Omental fat pad (tissue), 4 donors: ENCODE results near the gene MRPL39. TPM values are rescaled to one million over a fixed set of nuclear protein-coding genes. Genes with fewer than 3 reads are reported as not detected.
A peak's percentile ranks its signal among the peaks of the same experiment; 100 is the strongest.

ENCODE experiments used
- ATAC-seq: fragments of 150-250 bp; one replicate; pipeline ENCODE4 v1.9.1; 2016; ENCODE audit warnings: mild to moderate bottlenecking, moderate library complexity; ENCODE audit not compliant: low FRiP score
- DNase-seq: peaks from one replicate; pipeline ENCODE4 v3.0.0-alpha.2; 2019; ENCODE audit warnings: low spot score
- CTCF ChIP-seq, 3 donors: fragments of 450-650 bp; IDR thresholded peaks; one replicate each; pipeline ENCODE4 v1.5.1; 2016 to 2017; ENCODE audit warnings: antibody characterized with exemption in 3 of 3, mild to moderate bottlenecking in 3 of 3, moderate library complexity in 2 of 3
- total RNA-seq, 4 donors: library from RNA; depleted of rRNA; stranded (reverse); fragments of >200 nt; gene quantifications; one replicate each; pipeline ENCODE4 v1.1.0, GENCODE V29; 2016

Gene MRPL39
- total RNA-seq, 4 donors from 2014 or later: 14.2 to 18.6 (median 14.9) TPM

- DNase-seq (no peak), ATAC-seq (no peak)
- no peak for TF ChIP-seq CTCF (IDR thresholded peaks at IDR 0.05)
Observed at GRCh38 chr21:25614441-25614840, 7.2 kb upstream of the MRPL39 start.

GRCh38 chr21:25608044-25608737, 910 bp upstream of the MRPL39 start:
- ATAC-seq: peak; percentile 91
- peak in 1 of 3 donors; percentile 65 for TF ChIP-seq CTCF (IDR thresholded peaks at IDR 0.05)

GRCh38 chr21:25589887-25590286, 17.4 kb downstream of the MRPL39 start:
- no peak for TF ChIP-seq CTCF (IDR thresholded peaks at IDR 0.05)
- ATAC-seq: no peak
- no peak for DNase-seq

More at GRCh38 chr21:25608044-25608737, 910 bp upstream of the MRPL39 start:
- peak; percentile 58 for DNase-seq

DNA sequence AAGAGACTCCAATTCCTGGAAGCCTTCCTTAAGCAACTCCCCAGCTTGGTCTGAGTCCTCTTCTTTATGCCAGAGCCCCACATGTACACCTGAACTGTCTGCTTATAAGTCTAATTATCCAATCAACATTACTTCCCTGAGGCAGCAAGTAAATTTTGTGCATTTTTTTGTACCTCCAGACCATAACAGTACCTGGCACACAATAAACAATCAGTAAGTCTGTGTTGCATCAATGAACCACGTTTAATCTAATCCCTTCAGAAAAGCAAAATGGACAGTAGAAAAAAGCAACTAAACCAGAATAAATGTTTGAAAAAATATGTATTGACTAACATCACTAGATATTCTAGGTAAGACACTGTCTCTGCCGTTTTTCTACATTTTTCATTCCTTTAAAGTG, 20.5 kb downstream of the MRPL39 start:
- no peak for TF ChIP-seq CTCF (IDR thresholded peaks at IDR 0.05)
- DNase-seq (no peak), ATAC-seq (no peak)

DNA sequence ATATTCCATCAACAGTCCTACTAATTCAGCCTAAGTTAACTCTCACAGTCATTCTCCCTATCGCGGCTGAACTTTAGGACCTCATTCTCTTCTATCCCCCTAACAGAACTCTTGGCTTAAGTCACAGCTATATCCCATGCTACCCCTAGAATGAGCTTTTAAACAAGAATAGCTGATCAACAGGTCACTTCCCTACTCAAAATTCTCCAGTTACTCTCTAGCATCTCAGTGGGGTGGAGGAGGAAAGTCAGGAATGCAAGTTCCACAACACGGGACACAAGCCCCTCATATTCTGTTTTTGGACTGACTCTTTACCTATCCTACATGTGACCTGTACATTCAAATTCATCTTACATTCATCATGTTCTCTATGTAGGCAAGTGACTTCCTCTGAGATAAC, 21.0 kb downstream of the MRPL39 start:
- no peak for ATAC-seq
- TF ChIP-seq CTCF (IDR thresholded peaks at IDR 0.05): no peak
- DNase-seq: no peak

DNA sequence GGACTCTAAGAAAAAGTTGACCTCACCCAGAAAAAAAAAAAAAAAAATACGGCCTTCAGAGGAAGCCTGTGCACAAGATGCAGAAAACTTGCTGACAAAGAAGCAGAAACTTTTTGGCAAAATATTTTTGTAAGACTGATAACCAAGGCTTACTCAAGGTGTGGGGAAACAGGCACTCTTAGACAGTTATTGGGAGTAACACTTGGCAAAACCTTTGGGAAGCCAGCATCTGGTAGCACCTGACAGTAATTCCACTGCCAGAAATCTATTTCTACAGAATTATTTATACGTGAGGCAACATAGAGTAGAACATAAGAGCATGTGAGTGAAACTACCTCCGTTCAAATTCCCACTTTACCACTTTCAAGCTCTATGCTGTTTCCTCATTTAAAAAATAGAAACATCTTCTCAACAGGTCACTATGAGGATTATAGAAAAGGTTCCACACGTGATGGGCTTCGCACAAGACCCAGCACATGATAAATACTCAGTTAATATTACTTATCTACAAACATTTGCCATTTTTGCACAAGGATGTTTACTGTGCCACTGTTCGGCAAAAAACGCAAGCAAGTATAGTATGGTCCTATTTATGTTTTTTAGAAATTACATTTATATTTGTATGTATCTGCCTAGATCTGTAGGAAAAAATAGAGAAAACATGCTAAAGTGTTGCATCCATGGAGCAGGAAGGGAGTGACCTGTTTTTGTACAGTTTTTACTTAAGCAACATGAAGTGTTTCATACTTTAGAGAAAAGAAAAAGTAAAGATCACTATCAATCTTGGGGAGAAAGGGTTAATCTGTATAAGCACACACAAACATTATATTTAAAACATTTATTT, 22.2 kb downstream of the MRPL39 start:
- TF ChIP-seq CTCF (IDR thresholded peaks at IDR 0.05): no peak
- DNase-seq (no peak), ATAC-seq (peak; percentile 57)
